Peyer's patch (tissue), 4 donors: ENCODE data around the gene TMCC1.

ENCODE experiments used
- CTCF ChIP-seq, 6 experiments: fragments of 450-650 bp in 4 of 6; fragments of 200-600 bp in 2 of 6; sonication (generic) in 1 of 6; IDR thresholded peaks; one replicate each; pipeline ENCODE4 v1.5.1; 2017 to 2019; ENCODE audit warnings: antibody characterized with exemption in 6 of 6, mild to moderate bottlenecking in 3 of 6, moderate library complexity in 1 of 6
- POLR2A ChIP-seq, 2 donors: fragments of 450-650 bp; IDR thresholded peaks; one replicate each; pipeline ENCODE4 v1.5.1; 2017; ENCODE audit warnings: antibody characterized with exemption in 2 of 2, mild to moderate bottlenecking in 2 of 2, moderate library complexity in 2 of 2

- TF ChIP-seq POLR2A (IDR thresholded peaks at IDR 0.05) (no peak), CTCF (IDR thresholded peaks at IDR 0.05) (no peak)
Measured at GRCh38 chr3:129598000-129598381, 295.5 kb downstream of the TMCC1 start.
